ENCODE results near the gene FGF14. TPM values are rescaled to one million over a fixed set of nuclear protein-coding genes. Genes with fewer than 3 reads are reported as not detected.

FGF14 gene
- total and polyA plus RNA-seq, 2 experiments from 2014 or later, result 0.03 TPM; not detected in 1

GRCh38 chr13:102233566-102234208, 168.2 kb downstream of the FGF14 start (continued):
- TF ChIP-seq ZNF462 (CRISPR knock-in tag; IDR thresholded peaks at IDR 0.05), result no peak
- TF ChIP-seq STAT1 (IDR thresholded peaks at IDR 0.05; ENCODE audit: unreplicated experiment), result no peak
- TF ChIP-seq ZNF331 (CRISPR knock-in tag; IDR thresholded peaks at IDR 0.05; ENCODE audit: low read depth), result no peak
- TF ChIP-seq JUNB (IDR thresholded peaks at IDR 0.05; ENCODE audit: unreplicated experiment), result no peak
- TF ChIP-seq, protein P1, sequence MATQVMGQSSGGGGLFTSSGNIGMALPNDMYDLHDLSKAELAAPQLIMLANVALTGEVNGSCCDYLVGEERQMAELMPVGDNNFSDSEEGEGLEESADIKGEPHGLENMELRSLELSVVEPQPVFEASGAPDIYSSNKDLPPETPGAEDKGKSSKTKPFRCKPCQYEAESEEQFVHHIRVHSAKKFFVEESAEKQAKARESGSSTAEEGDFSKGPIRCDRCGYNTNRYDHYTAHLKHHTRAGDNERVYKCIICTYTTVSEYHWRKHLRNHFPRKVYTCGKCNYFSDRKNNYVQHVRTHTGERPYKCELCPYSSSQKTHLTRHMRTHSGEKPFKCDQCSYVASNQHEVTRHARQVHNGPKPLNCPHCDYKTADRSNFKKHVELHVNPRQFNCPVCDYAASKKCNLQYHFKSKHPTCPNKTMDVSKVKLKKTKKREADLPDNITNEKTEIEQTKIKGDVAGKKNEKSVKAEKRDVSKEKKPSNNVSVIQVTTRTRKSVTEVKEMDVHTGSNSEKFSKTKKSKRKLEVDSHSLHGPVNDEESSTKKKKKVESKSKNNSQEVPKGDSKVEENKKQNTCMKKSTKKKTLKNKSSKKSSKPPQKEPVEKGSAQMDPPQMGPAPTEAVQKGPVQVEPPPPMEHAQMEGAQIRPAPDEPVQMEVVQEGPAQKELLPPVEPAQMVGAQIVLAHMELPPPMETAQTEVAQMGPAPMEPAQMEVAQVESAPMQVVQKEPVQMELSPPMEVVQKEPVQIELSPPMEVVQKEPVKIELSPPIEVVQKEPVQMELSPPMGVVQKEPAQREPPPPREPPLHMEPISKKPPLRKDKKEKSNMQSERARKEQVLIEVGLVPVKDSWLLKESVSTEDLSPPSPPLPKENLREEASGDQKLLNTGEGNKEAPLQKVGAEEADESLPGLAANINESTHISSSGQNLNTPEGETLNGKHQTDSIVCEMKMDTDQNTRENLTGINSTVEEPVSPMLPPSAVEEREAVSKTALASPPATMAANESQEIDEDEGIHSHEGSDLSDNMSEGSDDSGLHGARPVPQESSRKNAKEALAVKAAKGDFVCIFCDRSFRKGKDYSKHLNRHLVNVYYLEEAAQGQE (IDR thresholded peaks at IDR 0.05; ENCODE audit: unreplicated experiment), result no peak
- TF ChIP-seq EZH2 (IDR thresholded peaks at IDR 0.05; ENCODE audit: low read depth, unreplicated experiment), result no peak

All from GM23338 (cell line).